C4-2B (cell line): Measurements from ENCODE around the gene E2F1.

Source experiments
- ZFX ChIP-seq: fragments of 450-650 bp; IDR thresholded peaks from 2 replicates; pipeline ENCODE4 v1.6.1; 2017
- TF ChIP-seq, protein P1 (sequence below): fragments of 450-650 bp; conservative IDR thresholded peaks from 2 replicates; pipeline ENCODE4 v1.5.1; 2017; ENCODE audit warnings: mild to moderate bottlenecking

DNA sequence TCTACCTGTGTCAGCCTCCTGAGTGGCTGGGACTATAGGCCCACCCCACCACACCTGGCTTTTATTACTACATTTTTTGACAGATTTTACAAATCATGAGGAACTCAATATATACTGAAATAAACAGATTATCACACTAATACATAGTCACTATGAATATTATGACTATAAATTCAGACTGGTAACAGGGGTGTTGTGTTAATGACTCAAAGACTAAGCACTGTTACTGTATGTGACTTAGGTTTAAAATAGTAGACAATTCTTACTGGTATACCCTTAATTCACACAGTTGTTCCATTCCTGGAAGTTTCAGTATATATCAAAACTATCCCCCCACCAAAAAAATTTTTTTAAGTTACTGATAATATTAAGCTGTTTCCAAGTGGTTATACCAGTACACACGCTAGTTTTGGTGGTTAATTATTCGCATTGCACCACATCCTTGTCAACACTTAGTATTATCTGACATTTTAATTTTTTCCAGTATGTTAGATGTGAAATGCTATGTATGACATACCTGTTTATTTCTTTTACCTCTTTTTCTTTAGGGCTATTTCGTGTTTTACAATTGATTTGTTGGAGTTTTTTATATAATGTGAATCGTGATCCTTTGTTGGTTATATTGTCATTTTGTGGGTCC, 58.5 kb downstream of the E2F1 start:
- TF ChIP-seq, protein P1, sequence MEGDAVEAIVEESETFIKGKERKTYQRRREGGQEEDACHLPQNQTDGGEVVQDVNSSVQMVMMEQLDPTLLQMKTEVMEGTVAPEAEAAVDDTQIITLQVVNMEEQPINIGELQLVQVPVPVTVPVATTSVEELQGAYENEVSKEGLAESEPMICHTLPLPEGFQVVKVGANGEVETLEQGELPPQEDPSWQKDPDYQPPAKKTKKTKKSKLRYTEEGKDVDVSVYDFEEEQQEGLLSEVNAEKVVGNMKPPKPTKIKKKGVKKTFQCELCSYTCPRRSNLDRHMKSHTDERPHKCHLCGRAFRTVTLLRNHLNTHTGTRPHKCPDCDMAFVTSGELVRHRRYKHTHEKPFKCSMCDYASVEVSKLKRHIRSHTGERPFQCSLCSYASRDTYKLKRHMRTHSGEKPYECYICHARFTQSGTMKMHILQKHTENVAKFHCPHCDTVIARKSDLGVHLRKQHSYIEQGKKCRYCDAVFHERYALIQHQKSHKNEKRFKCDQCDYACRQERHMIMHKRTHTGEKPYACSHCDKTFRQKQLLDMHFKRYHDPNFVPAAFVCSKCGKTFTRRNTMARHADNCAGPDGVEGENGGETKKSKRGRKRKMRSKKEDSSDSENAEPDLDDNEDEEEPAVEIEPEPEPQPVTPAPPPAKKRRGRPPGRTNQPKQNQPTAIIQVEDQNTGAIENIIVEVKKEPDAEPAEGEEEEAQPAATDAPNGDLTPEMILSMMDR = no peak
- TF ChIP-seq ZFX = no peak
